HUES48 (cell line): ENCODE measurements around the gene LRRC63.
"Not testable (repeated sequence)": the region's sequence is repeated elsewhere in the genome, so short reads cannot be mapped to it uniquely, and the experiment has no call there.

ENCODE experiments used
- H3K27ac ChIP-seq: one replicate; pipeline ENCODE4 v1.7.0; 2013; ENCODE audit warnings: low read depth, low read length, inconsistent platforms
- H3K27me3 ChIP-seq: 2 replicates; pipeline ENCODE4 v1.6.1; 2013; ENCODE audit warnings: mild to moderate bottlenecking, low read length; ENCODE audit not compliant: control insufficient read depth, insufficient read depth
- H3K36me3 ChIP-seq: 2 replicates; pipeline ENCODE4 v1.6.1; 2013; ENCODE audit warnings: low read length; ENCODE audit not compliant: control insufficient read depth, insufficient read depth
- H3K4me1 ChIP-seq: 2 replicates; pipeline ENCODE4 v1.6.1; 2013; ENCODE audit warnings: mild to moderate bottlenecking, low read length; ENCODE audit not compliant: control insufficient read depth, insufficient read depth
- H3K4me3 ChIP-seq: 2 replicates; pipeline ENCODE4 v1.5.1; 2013; ENCODE audit warnings: mild to moderate bottlenecking, low read depth, low read length
- H3K9ac ChIP-seq: 2 replicates; pipeline ENCODE4 v1.6.1; 2013; ENCODE audit warnings: mild to moderate bottlenecking, low read depth, low read length, moderate library complexity
- H3K9me3 ChIP-seq: 2 replicates; pipeline ENCODE4 v1.6.1; 2013; ENCODE audit warnings: low read length; ENCODE audit not compliant: control insufficient read depth, insufficient read depth

The LRRC63 gene, protein sequence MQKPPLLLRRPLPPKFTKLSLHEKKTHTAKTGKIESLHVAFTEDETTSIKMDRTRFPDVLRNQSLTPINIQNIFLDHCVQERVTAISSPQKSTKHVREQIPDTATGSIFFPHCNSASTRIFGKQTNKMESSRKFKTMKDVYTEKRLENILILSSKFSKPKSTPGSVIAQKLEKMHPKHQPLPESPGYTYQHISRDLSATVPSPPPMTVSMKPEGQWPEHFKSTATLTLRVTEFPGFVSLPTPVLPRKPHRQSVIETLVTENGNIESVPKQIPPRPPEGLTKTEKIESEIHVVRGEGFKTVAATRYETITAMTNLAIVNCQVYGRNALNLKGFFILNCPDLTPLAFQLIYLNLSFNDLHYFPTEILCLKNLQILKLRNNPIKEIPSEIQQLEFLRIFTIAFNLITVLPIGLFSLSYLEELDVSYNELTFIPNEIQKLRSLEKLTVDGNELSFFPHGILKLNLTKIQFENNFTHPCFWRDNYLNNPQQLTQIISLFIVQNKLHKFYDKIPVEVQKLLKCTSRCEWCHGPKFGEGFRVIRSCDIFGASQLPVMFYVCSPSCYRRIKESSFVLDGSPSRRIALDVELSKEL

DNA sequence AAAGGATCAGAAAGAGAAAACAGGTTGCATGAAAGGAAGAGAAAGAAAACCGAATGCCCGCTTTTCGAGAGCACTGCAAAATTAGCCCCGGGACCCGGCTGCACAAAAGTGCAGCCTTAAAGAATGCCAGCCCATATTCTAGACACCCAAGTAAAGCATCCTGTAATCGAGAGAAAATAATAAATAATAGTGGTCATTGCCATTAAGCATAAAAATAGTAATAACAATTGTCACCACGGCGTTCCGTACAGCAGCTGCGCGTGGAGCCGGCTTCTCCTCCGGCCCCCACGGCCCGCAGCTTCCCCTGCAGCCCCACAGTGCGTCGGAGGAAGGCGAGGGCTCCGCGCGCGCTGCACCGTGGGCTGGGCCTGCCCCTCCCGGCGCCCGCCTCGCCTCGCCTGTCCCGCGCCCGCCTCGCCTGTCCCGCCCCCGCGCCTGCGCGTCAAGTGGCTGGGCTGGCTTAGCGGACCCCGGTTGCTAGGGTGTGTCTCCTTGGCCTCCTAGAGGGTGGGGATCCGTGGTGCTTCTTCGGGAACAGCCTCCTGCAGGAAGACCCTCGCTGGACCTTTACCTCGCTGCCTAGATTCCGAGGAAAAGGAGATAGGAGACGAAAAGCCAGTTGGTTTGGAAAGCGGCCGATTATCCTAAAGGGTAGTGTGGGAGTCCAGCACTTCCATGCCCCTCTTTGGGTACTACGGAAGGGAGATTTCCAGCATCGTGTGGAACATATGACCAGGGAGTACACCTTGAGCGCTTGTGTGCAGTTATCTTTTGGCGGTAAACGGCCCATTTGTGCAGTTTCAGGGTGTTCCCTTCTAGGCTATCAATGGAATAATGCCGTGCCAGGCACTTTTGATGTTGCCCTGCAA, at the start of gene LRRC63:
Gene LRRC63, plus strand, starts transcription at position 446 of the 869 bp plus-strand sequence. CDS start 1,107 bp downstream, outside the sequence.
- Histone ChIP-seq H3K27ac (no peak within 1 kb of the TSS), H3K4me1 (peaks cover 10% of the 10 kb centered on the region), H3K9me3 (no peaks in the 10 kb centered on the region), H3K27me3 (peaks cover 22% of the 10 kb centered on the region), H3K9ac (no peak within 1 kb of the TSS), H3K36me3 (no peaks in the 10 kb centered on the region), H3K4me3 (peak within 1 kb of the TSS; percentile 67)

DNA sequence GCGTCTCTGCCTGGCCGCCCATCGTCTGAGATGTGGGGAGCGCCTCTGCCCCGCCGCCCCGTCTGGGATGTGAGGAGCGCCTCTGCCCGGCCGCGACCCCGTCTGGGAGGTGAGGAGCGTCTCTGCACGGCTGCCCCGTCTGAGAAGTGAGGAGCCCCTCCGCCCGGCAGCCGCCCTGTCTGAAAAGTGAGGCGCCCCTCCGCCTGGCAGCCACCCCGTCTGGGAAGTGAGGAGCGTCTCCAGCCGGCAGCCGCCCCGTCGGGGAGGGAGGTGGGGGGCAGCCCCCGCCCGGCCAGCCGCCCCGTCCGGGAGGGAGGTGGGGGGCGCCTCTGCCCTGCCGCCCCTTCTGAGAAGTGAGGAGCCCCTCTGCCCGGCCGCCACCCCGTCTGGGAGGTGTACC, 49.0 kb upstream of the LRRC63 start:
- not testable (repeated sequence) for H3K4me1 ChIP-seq, H3K4me3 ChIP-seq, H3K9me3 ChIP-seq, H3K9ac ChIP-seq, H3K36me3 ChIP-seq, H3K27me3 ChIP-seq, H3K27ac ChIP-seq

DNA sequence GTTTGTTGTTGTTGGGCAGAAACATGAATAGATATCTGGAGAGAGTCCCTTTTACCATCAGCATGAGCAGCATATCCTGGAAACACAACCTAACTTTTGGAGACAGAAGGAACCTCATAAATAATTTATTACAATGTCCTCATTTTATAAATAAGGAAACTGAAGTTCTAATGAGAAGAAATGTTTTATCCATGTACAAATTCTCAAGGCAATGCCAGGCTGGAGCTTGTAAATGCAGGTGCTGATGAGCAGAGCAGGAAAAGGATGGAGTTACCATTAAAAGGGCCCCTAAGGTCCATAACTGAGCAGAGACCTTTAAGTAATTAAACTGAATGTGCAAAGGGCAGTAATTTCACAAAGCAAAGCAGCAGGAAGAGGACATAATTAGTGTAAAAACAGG, 47.1 kb upstream of the LRRC63 start:
- peaks cover 13% of the 10 kb centered on the region for H3K27me3 ChIP-seq
- no peaks in the 10 kb centered on the region for H3K4me1 ChIP-seq
- H3K9me3 ChIP-seq: 0 out of 2 replicates have a peak, but pooled peaks cover 5% of the 10 kb centered on the region
- no peak overlapping the region for H3K9ac ChIP-seq
- H3K27ac ChIP-seq: no peak overlapping the region
- H3K4me3 ChIP-seq: no peak overlapping the region
- no peaks in the 10 kb centered on the region for H3K36me3 ChIP-seq

DNA sequence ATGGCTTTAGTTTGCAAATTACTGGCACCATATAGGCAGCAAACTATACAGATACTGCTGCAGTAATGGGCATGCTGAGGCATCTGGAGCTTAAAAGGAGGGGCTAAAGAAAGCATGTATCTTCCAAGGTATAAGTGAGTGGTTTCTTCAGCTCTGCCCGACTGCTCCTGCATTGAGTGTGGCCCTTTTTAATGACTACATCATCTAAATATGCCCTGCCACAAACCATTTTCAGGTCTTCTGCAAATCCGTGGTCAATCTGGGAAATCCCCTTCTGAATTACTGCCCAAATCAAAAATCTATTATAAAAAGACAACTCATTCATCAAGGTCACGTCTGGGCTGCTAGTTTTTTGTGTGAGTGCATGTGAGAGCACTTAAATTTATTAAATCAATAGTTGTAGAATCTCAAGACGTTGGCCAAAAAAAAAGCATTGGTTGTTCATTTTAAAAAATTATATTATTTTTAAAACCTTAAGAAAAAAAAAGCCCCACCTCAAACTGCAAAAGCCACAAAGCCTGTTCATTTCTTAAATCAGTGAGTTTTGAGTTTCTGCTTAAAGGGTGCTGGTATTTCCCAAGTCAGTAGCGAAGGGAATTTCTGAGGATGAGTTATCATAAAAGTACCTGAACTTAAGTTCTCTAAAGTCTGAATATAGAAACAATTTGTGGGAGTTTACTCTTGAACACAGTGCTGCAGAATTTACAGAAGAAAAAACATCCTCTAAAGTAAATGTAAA, 46.1 kb upstream of the LRRC63 start:
- Histone ChIP-seq H3K27ac (no peak overlapping the region), H3K9ac (no peak overlapping the region), H3K27me3 (peaks cover 14% of the 10 kb centered on the region), H3K9me3 (0 out of 2 replicates have a peak, but pooled peaks cover 5% of the 10 kb centered on the region), H3K4me1 (peaks cover 9% of the 10 kb centered on the region), H3K36me3 (no peaks in the 10 kb centered on the region), H3K4me3 (no peak overlapping the region)

DNA sequence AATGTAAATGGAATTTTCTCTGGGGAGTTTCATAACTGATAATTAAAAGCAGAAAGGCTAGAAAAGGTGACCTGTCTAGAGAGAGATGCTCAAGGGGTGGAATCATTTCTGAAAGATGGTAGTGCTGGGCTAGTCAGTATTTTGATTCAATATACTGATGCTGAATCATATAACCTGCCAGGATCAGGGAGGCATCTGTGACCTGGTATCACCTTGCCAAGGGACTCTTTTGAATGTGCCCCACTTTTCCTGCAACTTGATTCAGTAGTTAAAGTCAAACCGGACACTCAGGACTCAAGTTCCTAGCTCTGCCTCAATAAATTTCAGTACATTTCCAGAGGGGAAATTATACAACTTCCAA, 45.5 kb upstream of the LRRC63 start:
- Histone ChIP-seq H3K36me3 (no peaks in the 10 kb centered on the region), H3K27ac (no peak overlapping the region), H3K27me3 (peaks cover 14% of the 10 kb centered on the region), H3K9me3 (0 out of 2 replicates have a peak, but pooled peaks cover 5% of the 10 kb centered on the region), H3K4me3 (no peak overlapping the region), H3K4me1 (peaks cover 15% of the 10 kb centered on the region), H3K9ac (no peak overlapping the region)

DNA sequence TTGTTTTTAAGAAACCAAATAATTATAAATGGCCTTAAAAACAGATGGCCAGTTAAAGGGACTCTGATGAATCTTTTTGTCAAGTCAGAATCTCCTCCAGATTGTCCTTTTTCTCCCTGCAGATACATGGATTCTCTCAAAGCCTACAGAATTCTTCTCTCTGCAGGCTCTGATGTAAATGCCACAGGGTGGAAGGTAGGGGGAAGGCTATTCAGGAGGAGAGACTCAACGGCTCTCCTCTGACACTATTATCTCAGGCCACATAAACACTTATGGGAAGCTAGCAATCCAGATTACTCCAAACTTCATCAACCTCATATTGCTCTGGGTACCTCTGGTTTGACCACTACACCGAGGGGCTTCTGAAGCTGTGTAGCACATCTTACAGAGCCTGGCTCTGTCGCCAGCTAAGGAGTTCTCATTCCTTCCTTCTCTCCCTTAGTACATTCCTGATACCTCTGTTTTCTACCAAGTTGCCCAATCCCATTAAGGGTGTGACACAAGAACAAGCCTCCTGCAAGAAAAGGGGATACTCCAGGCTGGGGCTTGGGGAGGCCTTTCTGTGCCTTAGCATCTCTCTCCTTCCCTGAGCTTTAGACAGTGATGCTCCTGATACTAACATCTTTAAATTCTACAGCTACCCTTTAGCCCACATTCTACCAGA, 44.6 kb upstream of the LRRC63 start:
- Histone ChIP-seq H3K4me3 (no peak overlapping the region), H3K27ac (no peak overlapping the region)

DNA sequence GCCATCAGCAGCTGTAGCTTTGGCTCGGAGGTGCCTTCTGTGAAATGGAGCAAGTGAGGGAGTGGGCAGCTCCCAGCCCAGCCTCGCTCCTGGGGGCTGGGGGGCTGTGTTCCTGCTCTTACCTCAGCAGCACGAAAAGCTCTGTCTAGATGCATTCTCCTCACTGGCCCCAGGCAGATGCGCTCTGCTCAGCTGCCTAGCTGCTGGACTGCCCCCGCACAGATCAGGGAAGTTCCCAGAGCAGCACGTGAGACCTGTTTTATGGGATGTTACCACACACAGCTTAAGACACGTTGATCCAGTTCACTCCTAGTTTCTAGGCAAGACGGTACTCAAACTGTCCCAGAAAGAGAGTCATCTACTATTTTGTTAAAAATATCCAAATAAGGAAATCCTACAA, 43.4 kb upstream of the LRRC63 start:
- H3K9me3 ChIP-seq: no peaks in the 10 kb centered on the region
- H3K4me3 ChIP-seq: no peak overlapping the region
- H3K36me3 ChIP-seq: no peaks in the 10 kb centered on the region
- peaks cover 14% of the 10 kb centered on the region for H3K27me3 ChIP-seq
- H3K4me1 ChIP-seq: peaks cover 18% of the 10 kb centered on the region
- no peak overlapping the region for H3K9ac ChIP-seq
- H3K27ac ChIP-seq: no peak overlapping the region

More for the DNA sequence above, 44.6 kb upstream of the LRRC63 start:
- H3K36me3 ChIP-seq: no peaks in the 10 kb centered on the region
- peaks cover 18% of the 10 kb centered on the region for H3K4me1 ChIP-seq
- no peaks in the 10 kb centered on the region for H3K9me3 ChIP-seq
- H3K27me3 ChIP-seq: peaks cover 14% of the 10 kb centered on the region
- no peak overlapping the region for H3K9ac ChIP-seq

DNA sequence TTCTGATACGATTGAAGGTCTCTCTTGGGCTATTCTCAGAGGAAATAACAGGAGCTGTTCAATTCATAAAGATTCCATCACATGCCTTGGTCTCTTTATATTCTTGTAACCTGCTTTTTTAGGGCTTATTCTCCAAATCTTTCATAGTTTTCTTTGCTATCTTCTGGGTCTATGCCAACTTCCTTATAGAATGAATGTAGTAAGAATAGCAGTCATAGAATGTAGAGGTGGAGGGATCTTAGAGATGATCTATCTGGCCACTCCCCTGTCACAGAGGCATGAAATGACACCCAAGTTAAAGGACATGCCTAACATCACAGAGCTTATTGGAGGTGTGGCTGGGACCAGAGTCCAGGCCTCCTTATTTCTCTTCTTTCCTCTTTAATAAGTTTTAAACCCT, 42.9 kb upstream of the LRRC63 start:
- Histone ChIP-seq H3K4me3 (no peak overlapping the region), H3K27ac (no peak overlapping the region), H3K9ac (no peak overlapping the region), H3K4me1 (peaks cover 18% of the 10 kb centered on the region), H3K9me3 (no peaks in the 10 kb centered on the region), H3K27me3 (peaks cover 14% of the 10 kb centered on the region), H3K36me3 (no peaks in the 10 kb centered on the region)

DNA sequence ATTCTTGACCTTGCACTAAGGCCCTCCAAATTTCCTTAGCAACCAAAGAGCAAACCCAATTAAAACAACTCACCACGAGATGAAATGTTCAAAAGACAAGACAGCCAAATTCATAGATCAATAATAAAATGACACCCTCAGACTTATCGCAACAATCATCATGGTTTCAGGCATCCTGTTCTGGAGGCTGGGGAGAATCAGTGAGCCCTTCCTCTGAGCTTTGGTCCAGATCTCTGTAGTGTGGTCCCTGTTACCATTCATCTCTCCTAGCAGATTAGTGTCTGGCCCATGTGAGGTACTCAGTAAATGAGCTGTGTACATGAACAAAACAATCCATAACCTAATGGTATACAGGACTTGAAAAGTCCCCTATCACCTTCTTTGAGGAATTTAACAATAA, 42.0 kb upstream of the LRRC63 start:
- Histone ChIP-seq H3K9ac (no peak overlapping the region), H3K27ac (no peak overlapping the region), H3K4me3 (no peak overlapping the region), H3K36me3 (no peaks in the 10 kb centered on the region), H3K9me3 (no peaks in the 10 kb centered on the region), H3K4me1 (peaks cover 18% of the 10 kb centered on the region), H3K27me3 (peaks cover 14% of the 10 kb centered on the region)

DNA sequence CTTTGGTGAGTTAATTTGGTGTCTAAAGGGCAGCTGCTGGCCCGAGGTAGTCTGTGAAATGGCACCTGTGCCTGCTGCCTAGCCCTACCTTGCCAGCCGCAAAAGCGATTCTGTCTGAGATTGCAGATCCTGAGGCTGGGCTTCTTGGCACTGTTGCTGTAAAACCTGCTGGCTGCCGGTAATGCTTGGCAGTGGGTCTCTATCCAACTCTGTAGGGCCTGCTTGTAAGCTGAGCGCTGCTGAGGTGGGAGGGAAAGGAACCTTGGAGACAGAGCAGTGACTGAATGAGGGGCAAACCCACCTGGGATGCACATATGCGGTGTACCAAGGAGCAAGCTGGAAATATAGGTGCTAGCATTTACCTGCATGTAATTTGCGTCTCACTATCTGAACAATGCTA, 41.5 kb upstream of the LRRC63 start:
- no peak overlapping the region for H3K9ac ChIP-seq
- no peak overlapping the region for H3K4me3 ChIP-seq
- H3K27ac ChIP-seq: no peak overlapping the region
- no peaks in the 10 kb centered on the region for H3K36me3 ChIP-seq
- H3K27me3 ChIP-seq: peaks cover 14% of the 10 kb centered on the region
- H3K4me1 ChIP-seq: peaks cover 18% of the 10 kb centered on the region
- no peaks in the 10 kb centered on the region for H3K9me3 ChIP-seq
